ENCODE measurements around the gene GPR55.

Gene GPR55

GRCh38 chr2:230914886-230915285 is 10.2 kb downstream of the GPR55 start:
- no peak for DNase-seq

GRCh38 chr2:230913406-230914143 is 11.5 kb downstream of the GPR55 start:
- DNase-seq, result no peak

GRCh38 chr2:230912724-230913123 is 12.3 kb downstream of the GPR55 start:
- DNase-seq, result no peak

GRCh38 chr2:230912046-230912445 is 13.0 kb downstream of the GPR55 start:
- no peak for DNase-seq

- no peak for DNase-seq
These were observed 14.4 kb downstream of the GPR55 start for GRCh38 chr2:230910546-230911177.

- no peak for DNase-seq
These were observed 15.0 kb downstream of the GPR55 start for GRCh38 chr2:230909841-230910545.

- DNase-seq, result no peak
These were observed 16.3 kb downstream of the GPR55 start for GRCh38 chr2:230908595-230909191.

GRCh38 chr2:230908092-230908594 is 16.9 kb downstream of the GPR55 start:
- DNase-seq, result no peak

- no peak for DNase-seq
These were observed 17.5 kb downstream of the GPR55 start for GRCh38 chr2:230907361-230908091.

- DNase-seq, result no peak
These were observed 18.4 kb downstream of the GPR55 start for GRCh38 chr2:230906471-230907230.

GRCh38 chr2:230905448-230906421 is 19.3 kb downstream of the GPR55 start:
- DNase-seq, result peak; percentile 77

- no peak for DNase-seq
These were observed 20.1 kb downstream of the GPR55 start for GRCh38 chr2:230904856-230905447.

GRCh38 chr2:230903231-230904150 is 21.6 kb downstream of the GPR55 start:
- no peak for DNase-seq

- DNase-seq, result peak; percentile 49
These were observed 22.7 kb downstream of the GPR55 start for GRCh38 chr2:230902180-230902899.

- no peak for DNase-seq
These were observed 24.0 kb downstream of the GPR55 start for GRCh38 chr2:230901006-230901405.

GRCh38 chr2:230900336-230900995 is 24.6 kb downstream of the GPR55 start:
- no peak for DNase-seq

GRCh38 chr2:230899786-230900185 is 25.3 kb downstream of the GPR55 start:
- no peak for DNase-seq

- no peak for DNase-seq
These were observed 25.8 kb downstream of the GPR55 start for GRCh38 chr2:230899287-230899686.
